PFSK-1 (cell line): ENCODE results near the gene WASHC4.

ENCODE experiments used
- FOXP2 ChIP-seq: optimal IDR thresholded peaks from 2 replicates; pipeline ENCODE3; 2011; ENCODE audit warnings: borderline replicate concordance, control low read depth, inconsistent platforms; ENCODE audit not compliant: insufficient read depth; ENCODE audit errors: extremely low read length, extremely low read depth
- POLR2AphosphoS5 ChIP-seq: IDR thresholded peaks from 2 replicates; pipeline ENCODE4 v1.6.1; 2012; ENCODE audit warnings: low read depth, mild to moderate bottlenecking, control low read depth, low read length, moderate library complexity
- REST ChIP-seq, 2 experiments: IDR thresholded peaks; 2 replicates each; pipeline versions ENCODE4 v1.6.1 to v1.8.0; 2011 to 2012; ENCODE audit warnings: low read depth in 2 of 2, low read length in 2 of 2, control low read depth in 1 of 2, inconsistent platforms in 1 of 2, mild to moderate bottlenecking in 1 of 2, moderate library complexity in 1 of 2; ENCODE audit not compliant: insufficient read depth in 1 of 2
- SIN3A ChIP-seq: IDR thresholded peaks from 2 replicates; pipeline ENCODE4 v1.6.1; 2012; ENCODE audit warnings: mild to moderate bottlenecking, low read length, moderate library complexity, borderline replicate concordance; ENCODE audit not compliant: insufficient read depth
- TAF1 ChIP-seq: IDR thresholded peaks from 2 replicates; pipeline ENCODE4 v1.6.1; 2012; ENCODE audit warnings: low read length, control low read depth, borderline replicate concordance; ENCODE audit not compliant: insufficient read depth

The WASHC4 gene

DNA sequence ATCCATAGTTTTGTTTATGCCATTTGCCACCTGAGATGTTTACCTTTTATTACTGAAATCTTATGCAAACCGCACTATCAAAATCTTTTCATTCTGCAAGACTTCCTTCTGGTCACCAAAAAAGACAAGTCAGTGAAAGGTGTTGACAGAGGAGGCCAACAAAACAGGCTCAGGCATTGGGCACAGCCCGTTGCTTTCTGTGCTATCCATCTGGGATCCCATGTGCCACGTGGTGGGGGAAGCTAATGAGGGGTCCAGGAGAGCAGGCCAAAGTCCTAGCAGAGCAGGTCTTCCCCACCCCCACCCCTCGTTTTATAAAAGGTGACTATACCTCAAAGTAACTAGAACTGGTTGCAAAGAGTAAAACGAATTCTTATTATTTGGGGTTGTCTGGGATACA is 24.5 kb upstream of the WASHC4 start:
- TF ChIP-seq TAF1 (no peak), POLR2AphosphoS5 (no peak), SIN3A (no peak), FOXP2 (no peak), REST (IDR thresholded peaks at IDR 0.05; ENCODE audit: insufficient read depth in 1 of 2, low read depth in 2 of 2, low read length in 2 of 2) (no peak)

DNA sequence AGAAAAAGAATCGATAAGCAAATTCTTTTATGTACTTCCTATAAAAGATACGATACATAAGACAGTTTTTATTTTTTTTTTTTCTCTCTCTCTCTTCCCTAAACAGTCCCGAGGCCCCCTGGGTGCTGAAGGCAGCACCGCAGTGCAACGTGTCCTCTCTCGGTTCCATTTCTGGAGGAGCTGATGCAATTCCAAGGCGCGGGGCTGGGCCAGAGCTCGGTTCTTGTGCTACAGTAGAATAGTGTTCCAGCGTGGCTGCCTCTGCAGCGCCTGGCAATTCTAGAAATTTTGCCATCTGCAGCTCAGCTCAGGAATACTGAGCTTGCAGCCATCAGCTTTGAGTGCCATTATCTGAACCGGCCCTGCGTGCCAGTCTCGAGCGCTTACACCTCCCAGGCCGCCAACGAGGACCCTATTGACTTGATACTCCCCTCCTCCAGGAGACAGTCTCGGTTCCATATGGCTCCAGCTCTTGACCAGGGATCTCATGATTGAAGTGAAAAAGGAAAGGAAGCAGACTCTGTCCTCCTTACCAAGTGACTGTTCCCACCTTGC is 23.9 kb upstream of the WASHC4 start:
- TF ChIP-seq REST (IDR thresholded peaks at IDR 0.05; ENCODE audit: insufficient read depth in 1 of 2, low read depth in 2 of 2, low read length in 2 of 2) (no peak), TAF1 (no peak), FOXP2 (no peak), SIN3A (no peak), POLR2AphosphoS5 (no peak)

DNA sequence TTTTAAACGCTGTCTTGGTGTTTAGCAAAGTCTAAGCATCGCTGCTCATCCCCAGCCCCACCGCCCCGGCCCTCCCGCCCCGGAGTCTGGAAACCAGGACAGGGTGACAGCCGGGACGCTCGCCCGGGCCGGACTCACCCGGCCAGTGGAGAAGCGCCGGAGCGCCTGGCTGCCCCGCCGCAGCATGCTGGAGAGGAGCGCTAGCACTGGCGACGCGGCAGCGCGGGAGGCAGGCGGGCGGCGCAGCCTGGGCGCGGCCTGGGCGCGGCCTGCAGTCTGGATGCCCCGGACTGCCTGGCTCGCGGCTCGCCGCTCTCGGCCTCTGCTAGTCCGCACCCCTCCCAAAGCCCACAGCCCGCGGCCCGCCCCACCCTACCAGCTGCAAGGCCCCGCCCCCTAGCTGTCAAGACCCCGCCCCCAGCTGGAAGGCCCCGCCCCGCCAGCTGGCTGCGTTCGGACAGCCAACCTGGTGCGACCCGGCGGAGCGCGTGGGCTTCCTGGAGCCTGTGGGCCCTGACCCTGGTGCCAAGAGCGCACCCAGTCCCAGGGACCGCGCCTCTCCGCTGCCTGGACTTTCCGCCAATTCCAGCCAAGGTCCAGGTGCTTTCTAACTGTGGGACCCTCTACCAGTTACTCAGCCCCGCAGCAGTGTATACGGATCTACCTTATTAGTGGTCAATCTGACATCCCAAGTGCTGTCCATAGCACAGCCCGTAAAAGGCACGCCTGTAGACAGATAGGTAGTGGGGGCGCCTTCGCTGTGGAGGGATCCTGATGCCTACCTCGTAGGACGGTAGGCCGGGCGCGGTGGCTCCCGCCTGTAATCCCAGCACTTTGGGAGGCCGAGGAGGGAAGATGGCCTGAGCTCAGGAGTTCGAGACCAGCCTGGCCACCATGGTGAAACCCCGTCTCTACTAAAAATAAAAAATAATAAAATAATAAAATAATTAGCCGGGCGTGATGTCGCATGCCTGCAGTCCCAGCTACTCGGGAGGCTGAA is 23.0 kb upstream of the WASHC4 start, which contains the start of gene ALDH1L2:
Gene ALDH1L2, minus strand, starts transcription at position 208 of the 1,000 bp plus-strand sequence. Its CDS starts 22 bp downstream, at position 186.
- TF ChIP-seq FOXP2 = peak; percentile 80
- TF ChIP-seq REST (IDR thresholded peaks at IDR 0.05; ENCODE audit: insufficient read depth in 1 of 2, low read depth in 2 of 2, low read length in 2 of 2) = 0 out of 4 replicates have a peak, but pooled peaks of 1 of the 2 experiments have one; percentile 29
- TF ChIP-seq TAF1 = no peak

DNA sequence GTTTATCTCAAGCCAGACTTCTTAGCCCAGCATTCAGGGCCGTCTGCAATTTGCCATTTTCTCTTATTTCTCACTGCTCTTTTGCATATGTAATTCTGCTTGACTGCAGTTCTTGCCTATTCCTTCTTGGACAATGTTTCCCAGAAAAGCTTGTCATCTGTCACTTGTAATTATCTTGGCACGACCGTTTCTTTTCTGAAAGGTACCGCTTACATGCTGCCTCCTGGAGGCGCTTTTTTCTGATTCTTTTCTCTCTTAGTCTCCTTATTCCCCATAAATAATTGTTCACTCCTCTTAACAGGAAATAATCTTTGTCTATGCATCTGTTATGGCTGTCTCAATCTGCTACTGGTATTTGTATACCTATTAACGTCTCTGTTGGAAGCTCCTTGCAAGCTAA is 22.0 kb upstream of the WASHC4 start:
- TF ChIP-seq TAF1 (no peak), POLR2AphosphoS5 (no peak), FOXP2 (no peak), REST (IDR thresholded peaks at IDR 0.05; ENCODE audit: insufficient read depth in 1 of 2, low read depth in 2 of 2, low read length in 2 of 2) (no peak)
